GM12875 (cell line): ENCODE data around the gene USP12.
"Not testable (repeated sequence)": the region's sequence is repeated elsewhere in the genome, so short reads cannot be mapped to it uniquely, and the experiment has no call there.

Experiments used
- H3K4me3 ChIP-seq: one replicate; pipeline ENCODE4 v1.5.1; 2011; ENCODE audit warnings: low read depth, low read length, control low read depth
- CTCF ChIP-seq: IDR thresholded peaks from 2 replicates; pipeline ENCODE4 v1.5.1; 2011; ENCODE audit warnings: low read depth, mild to moderate bottlenecking, control low read depth, inconsistent platforms, low read length, moderate library complexity, borderline replicate concordance; ENCODE audit not compliant: insufficient read depth

Gene USP12

DNA sequence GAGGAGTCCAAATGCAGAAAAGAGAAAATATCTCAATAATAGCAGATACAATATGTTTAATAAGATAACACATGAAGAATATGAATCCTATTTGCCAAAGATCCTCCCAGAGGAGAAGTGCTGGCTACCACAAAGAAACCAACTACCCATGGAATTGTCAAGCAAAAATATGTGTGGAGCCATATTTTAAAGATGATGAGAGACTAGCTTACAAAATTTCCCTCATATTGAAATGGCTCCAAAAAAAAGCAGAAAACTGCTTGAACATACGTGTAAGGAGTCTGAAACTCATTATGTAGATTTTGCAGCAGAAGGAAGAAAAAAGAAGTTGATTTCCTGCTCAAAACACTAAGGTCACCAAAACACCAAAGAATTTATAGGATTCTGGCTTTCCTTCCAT, 94.2 kb downstream of the USP12 start:
- TF ChIP-seq CTCF = no peak
- no peak overlapping the region for H3K4me3 ChIP-seq

DNA sequence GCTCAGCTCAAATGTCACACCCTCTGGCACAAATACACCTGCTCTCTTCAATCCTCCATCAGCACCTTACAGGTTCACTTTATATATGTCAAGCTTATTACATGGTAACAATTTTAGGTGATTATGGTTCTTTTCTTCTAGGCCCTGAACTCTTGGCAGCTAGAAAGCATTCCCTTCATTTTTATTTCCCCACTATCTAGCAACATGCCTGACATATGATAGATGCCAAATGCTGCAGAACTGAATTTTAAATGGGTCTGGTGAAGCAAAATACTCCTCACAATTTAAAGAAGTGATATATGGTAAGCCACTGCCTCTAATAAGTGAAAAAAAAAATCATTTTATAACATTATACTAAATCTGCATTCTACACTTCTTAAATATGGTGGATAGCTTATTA, 95.2 kb downstream of the USP12 start:
- no peak for TF ChIP-seq CTCF
- H3K4me3 ChIP-seq = no peak overlapping the region

GRCh38 chr13:27073186-27073585, 98.4 kb downstream of the USP12 start:
- TF ChIP-seq CTCF = no peak

DNA sequence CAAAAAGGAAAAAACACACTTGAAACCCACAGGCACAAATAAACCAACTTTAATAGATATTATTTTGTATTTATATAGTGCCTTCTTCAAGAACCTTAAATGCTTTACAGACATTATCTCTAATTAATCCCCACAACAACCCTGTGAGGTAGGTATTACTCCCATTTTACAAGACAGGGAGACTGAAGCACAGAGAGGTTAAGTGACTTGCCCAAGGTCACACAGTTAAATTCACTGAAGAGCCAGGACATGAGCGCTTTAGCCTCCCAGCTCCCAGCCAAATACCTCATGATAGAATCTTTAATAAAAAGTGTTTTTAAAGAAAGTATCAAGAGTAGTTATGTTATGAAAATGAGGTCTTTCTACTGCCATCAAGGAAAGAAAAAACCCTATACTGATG, 105.5 kb downstream of the USP12 start:
- not testable (repeated sequence) for H3K4me3 ChIP-seq

More at GRCh38 chr13:27073186-27073585, 98.4 kb downstream of the USP12 start:
- no peak overlapping the region for H3K4me3 ChIP-seq

GRCh38 chr13:27065582-27065981, 106.0 kb downstream of the USP12 start:
- no peak overlapping the region for H3K4me3 ChIP-seq
- no peak for TF ChIP-seq CTCF

DNA sequence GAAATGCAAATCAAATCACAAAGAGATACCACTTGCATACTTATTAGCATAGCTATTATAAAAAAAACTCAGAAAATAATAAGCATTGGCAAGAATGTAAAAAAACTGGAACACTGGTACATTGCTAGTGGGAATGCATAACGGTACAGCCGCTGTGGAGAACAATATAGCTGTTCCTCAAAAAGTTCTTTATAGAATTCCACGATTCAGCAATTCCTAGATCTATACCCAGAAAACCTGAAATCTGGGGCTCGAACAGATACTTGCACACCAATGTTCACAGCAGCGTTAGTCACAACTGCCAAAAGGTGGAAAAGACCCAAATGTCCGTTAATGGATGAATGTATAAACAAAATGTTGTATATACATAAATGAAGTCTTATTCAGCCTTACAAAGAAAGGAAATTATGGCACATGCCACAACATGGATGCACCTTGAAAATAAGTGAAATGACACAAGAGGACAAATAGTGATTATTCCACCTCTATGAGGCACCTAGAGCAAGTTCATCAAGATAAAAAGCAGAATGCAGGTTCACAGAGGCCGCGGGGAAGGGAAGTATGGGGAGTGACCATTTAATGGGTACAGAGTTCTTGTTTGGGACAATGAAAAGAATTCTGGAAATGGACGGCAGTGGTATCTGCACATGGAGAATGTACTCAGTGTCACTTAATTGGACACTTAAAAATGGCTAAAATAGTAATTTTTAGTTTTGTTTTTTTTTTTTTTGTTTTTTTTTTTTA, 107.2 kb downstream of the USP12 start:
- TF ChIP-seq CTCF = no peak
- no peak overlapping the region for H3K4me3 ChIP-seq

DNA sequence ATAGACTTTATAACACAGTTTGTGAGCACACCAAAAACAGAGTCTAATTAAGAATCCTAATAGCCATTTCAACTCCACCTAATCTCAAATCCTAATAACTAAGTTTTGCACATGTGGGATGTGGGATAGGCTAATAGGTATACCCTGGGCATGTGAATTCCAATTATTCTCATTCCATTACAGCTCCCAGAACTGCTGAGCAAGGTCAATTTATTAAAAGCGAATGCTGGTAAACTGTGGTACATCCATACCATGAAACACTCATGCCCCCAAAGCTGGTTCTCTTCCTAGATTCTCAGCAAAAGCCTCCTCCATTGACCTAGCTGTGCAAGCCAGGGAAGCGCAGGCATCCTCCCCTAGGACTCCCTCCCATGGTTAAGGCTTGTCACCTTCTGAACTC, 113.8 kb downstream of the USP12 start:
- TF ChIP-seq CTCF = no peak
- H3K4me3 ChIP-seq = no peak overlapping the region

DNA sequence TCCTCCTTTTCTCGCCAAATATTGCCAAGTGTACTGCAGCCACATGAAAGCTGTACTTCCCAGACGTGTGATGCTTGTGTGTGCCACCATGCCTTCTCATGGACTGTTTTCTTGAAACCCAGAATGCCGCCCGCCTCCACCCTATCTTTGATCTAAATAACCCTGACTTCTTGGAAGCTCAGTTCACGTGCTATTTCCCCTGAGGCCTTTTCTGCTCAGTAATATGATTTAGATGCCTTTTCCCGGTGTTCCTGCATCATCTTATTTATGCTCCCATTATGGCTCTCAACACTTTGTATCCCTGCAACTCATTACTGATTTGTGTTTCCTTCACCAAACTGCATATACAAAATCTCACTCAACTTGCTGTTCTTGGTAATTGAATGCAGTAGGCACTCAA, 116.1 kb downstream of the USP12 start:
- H3K4me3 ChIP-seq = no peak overlapping the region
- no peak for TF ChIP-seq CTCF
